K562 (cell line): ENCODE results near the gene ANXA1. TPM values are rescaled to one million over a fixed set of nuclear protein-coding genes. Genes with fewer than 3 reads are reported as not detected.
A peak's percentile ranks its signal among the peaks of the same experiment; 100 is the strongest.

ENCODE experiments used
- ATAC-seq: fragments of 200-7000 bp; cut with Tn5 transposase; 3 replicates; pipeline ENCODE4 v1.9.1; 2020; ENCODE audit warnings: moderate library complexity
- BruUV-seq: library from RNA; stranded (reverse); fragments of 400-500 nt; replicated peaks from 2 replicates; lab custom pipeline; 2021; lab: Mats Ljungman, UMichigan
- CTCF ChIA-PET: fragments of 300-600 bp; formaldehyde crosslinking; extraction: SDS; loops from one replicate; lab custom pipeline; 2021; ENCODE audit warnings: low intra/inter-chr PET ratio; lab: Yijun Ruan, JAX
- POLR2A ChIA-PET: fragments of 300-600, 350-650 bp; sonication (Branson Sonifier 250); formaldehyde crosslinking; extraction: SDS; loops from one replicate; lab custom pipeline; 2021; ENCODE audit warnings: antibody characterized with exemption, inconsistent platforms; lab: Yijun Ruan, JAX
- DNase-seq, 4 experiments: peaks; one replicate each; pipeline versions ENCODE4 v3.0.0 to v3.0.0-alpha.2; 2011 to 2018; ENCODE audit warnings: low spot score in 3 of 4, mixed read lengths in 3 of 4; ENCODE audit errors: extremely low read depth in 1 of 4
- FAIRE-seq: peaks from 2 replicates; lab custom pipeline; 2011; peaks lifted over from hg19 to GRCh38; lab: Jason Lieb, UNC
- H2AFZ ChIP-seq: 2 replicates; pipeline ENCODE4 v1.6.0; 2011; ENCODE audit warnings: low read depth, low read length, control low read depth, inconsistent platforms
- H3K27ac ChIP-seq: fragments of 200-600 bp; 3 replicates; pipeline ENCODE4 v1.8.0; 2011; ENCODE audit warnings: low read depth, mild to moderate bottlenecking, control low read depth, inconsistent platforms, low read length, moderate library complexity, mixed read lengths; ENCODE audit errors: extremely low read depth
- H3K27me3 ChIP-seq, 2 experiments: fragments of 300-600 bp in 1 of 2; 2 replicates in 1 of 2; 3 replicates in 1 of 2; pipeline versions ENCODE4 v1.6.0 to v1.8.0; 2011; ENCODE audit warnings: inconsistent platforms in 2 of 2, low read length in 2 of 2, mild to moderate bottlenecking in 1 of 2, mixed read lengths in 1 of 2, moderate library complexity in 1 of 2; ENCODE audit not compliant: control insufficient read depth in 2 of 2, insufficient read depth in 2 of 2
- H3K36me3 ChIP-seq: fragments of 300-600 bp; 3 replicates; pipeline ENCODE4 v1.8.0; 2011; ENCODE audit warnings: mild to moderate bottlenecking, low read length, inconsistent platforms; ENCODE audit not compliant: control insufficient read depth, insufficient read depth
- H3K4me1 ChIP-seq, 2 experiments: fragments of 200-600 bp in 1 of 2; replicated peaks in 1 of 2; 2 replicates in 1 of 2; 3 replicates in 1 of 2; pipeline versions ENCODE4 v1.5.1 to v1.8.0; 2011; ENCODE audit warnings: inconsistent platforms in 2 of 2, low read length in 2 of 2, mild to moderate bottlenecking in 1 of 2, mixed read lengths in 1 of 2, moderate library complexity in 1 of 2; ENCODE audit not compliant: control insufficient read depth in 2 of 2, insufficient read depth in 2 of 2
- H3K4me2 ChIP-seq: 2 replicates; pipeline ENCODE4 v1.6.1; 2011; ENCODE audit warnings: low read length, control low read depth, inconsistent platforms, mixed read lengths; ENCODE audit not compliant: insufficient read depth
- H3K4me3 ChIP-seq: fragments of 200-600 bp; sonication (generic), shearing (Covaris generic); 2 replicates; pipeline ENCODE4 v1.5.1; 2016; ENCODE audit warnings: control low read depth, inconsistent platforms
- H3K79me2 ChIP-seq: fragments of 200-600 bp; 3 replicates; pipeline ENCODE4 v1.8.0; 2011; ENCODE audit warnings: low read length, inconsistent platforms; ENCODE audit not compliant: control insufficient read depth, insufficient read depth
- H3K9ac ChIP-seq, 2 experiments: 2 replicates each; pipeline versions ENCODE4 v1.6.0 to v1.6.1; 2011; ENCODE audit warnings: low read depth in 2 of 2, low read length in 2 of 2, control low read depth in 1 of 2, inconsistent platforms in 1 of 2, mild to moderate bottlenecking in 1 of 2, mixed read lengths in 1 of 2; ENCODE audit not compliant: insufficient read depth in 1 of 2
- H3K9me1 ChIP-seq: one replicate; pipeline ENCODE4 v1.6.0; 2011; ENCODE audit warnings: inconsistent platforms, mild to moderate bottlenecking, low read length, moderate library complexity; ENCODE audit not compliant: control insufficient read depth, insufficient read depth
- H3K9me3 ChIP-seq: replicated peaks from 2 replicates; pipeline ENCODE4 v1.5.1; 2011; ENCODE audit warnings: low read depth, low read length, inconsistent platforms; ENCODE audit not compliant: control insufficient read depth, insufficient read depth
- H4K20me1 ChIP-seq: replicated peaks from 2 replicates; pipeline ENCODE4 v1.6.1; 2011; ENCODE audit warnings: low read length, inconsistent platforms, mixed read lengths; ENCODE audit not compliant: control insufficient read depth, insufficient read depth
- CREM ChIP-seq: IDR thresholded peaks from 2 replicates; pipeline ENCODE4 v1.6.1; 2014; ENCODE audit warnings: antibody characterized with exemption, low read depth
- FOSL1 ChIP-seq: fragments of 200-800 bp; sonication (Bioruptor generic); conservative IDR thresholded peaks from 2 replicates; pipeline ENCODE4 v1.6.1; 2016; ENCODE audit warnings: missing genetic modification characterization, missing compliant biosample characterization
- FOXP4 ChIP-seq: sonication (generic); formaldehyde crosslinking; IDR thresholded peaks from 2 replicates; pipeline ENCODE4 v1.8.0; 2022; ENCODE audit warnings: mild to moderate bottlenecking, missing genetic modification reagents, borderline replicate concordance
- POLR2B ChIP-seq: fragments of 450-650 bp; IDR thresholded peaks from 2 replicates; pipeline ENCODE4 v1.6.1; 2018; ENCODE audit warnings: low read depth; ENCODE audit not compliant: partially characterized antibody
- POLR2G ChIP-seq: fragments of 200-400 bp; formaldehyde crosslinking; IDR thresholded peaks from 2 replicates; pipeline ENCODE4 v1.6.1; 2017; ENCODE audit warnings: low read depth, mild to moderate bottlenecking, antibody characterized with exemption, low read length, moderate library complexity
- RBFOX2 ChIP-seq: fragments of 200-400 bp; formaldehyde crosslinking; IDR thresholded peaks from 2 replicates; pipeline ENCODE4 v1.6.1; 2017; ENCODE audit warnings: low read depth, mild to moderate bottlenecking, low read length, moderate library complexity
- RBM39 ChIP-seq: fragments of 200-400 bp; formaldehyde crosslinking; optimal IDR thresholded peaks from 2 replicates; pipeline ENCODE3; 2018; ENCODE audit warnings: low read depth, low read length
- ZNF263 ChIP-seq: sonication (generic); formaldehyde crosslinking; IDR thresholded peaks from 2 replicates; pipeline ENCODE4 v1.8.0; 2022; ENCODE audit warnings: mild to moderate bottlenecking, missing genetic modification reagents, borderline replicate concordance
- ZNF318 ChIP-seq, 2 experiments: fragments of 450-650 bp; IDR thresholded peaks; 2 replicates each; pipeline ENCODE4 v1.6.1; 2016; ENCODE audit warnings: mild to moderate bottlenecking in 2 of 2, borderline replicate concordance in 1 of 2, low read depth in 1 of 2, moderate library complexity in 1 of 2
- ZNF830 ChIP-seq: fragments of 250-450 bp; sonication (Bioruptor Pico); IDR thresholded peaks from 2 replicates; pipeline ENCODE4 v1.5.0; 2021; ENCODE audit warnings: mild to moderate bottlenecking
- WGBS: fragments of 100-300 bp; shearing (Covaris generic); methylation state at CpG from one replicate; pipeline ENCODE4 v1.1.6; 2016; ENCODE audit warnings: low coverage, mixed read lengths; ENCODE audit not compliant: insufficient coverage; ENCODE audit errors: missing lambda C conversion rate; 5-methylcytosine and 5-hydroxymethylcytosine counted together
- in situ Hi-C: fragments of 300-500 bp; cut with MboI; formaldehyde crosslinking; loops from 4 replicates; pipeline ENCODE4 v1.15.0; 2018; ENCODE audit warnings: inconsistent platforms, mixed read lengths
- intact Hi-C: fragments of 100-400 bp; cut with micrococcal nuclease; formaldehyde crosslinking; loops from 2 replicates; pipeline ENCODE4 v1.14.2; 2022
- polyA plus RNA-seq, 8 experiments: library from polyadenylated mRNA; depleted of rRNA in 4 of 8; stranded (reverse) in 5 of 8; unstranded in 3 of 8; fragments of >200 nt; fragmentation: Nextera tagmentation in 2 of 8; fragmentation: Illumina TruSeq in 1 of 8; extraction: Ambion mirVana in 2 of 8; extraction: Trizol in 1 of 8; gene quantifications; 2 replicates each; pipeline versions ENCODE4 v1.2.1 to v1.2.3, GENCODE V29; 2011 to 2014; ENCODE audit warnings: inconsistent platforms in 1 of 8, missing spikeins in 1 of 8
- total RNA-seq, 7 experiments: library from RNA; depleted of rRNA in 6 of 7; stranded (reverse); fragments of >200 nt in 6 of 7; fragmentation: Illumina TruSeq in 2 of 7; extraction: Trizol in 2 of 7; gene quantifications; 2 replicates each; pipeline versions ENCODE4 v1.2.1 to v1.2.3, GENCODE V29; 2011 to 2021; ENCODE audit warnings: low replicate concordance in 1 of 7

The ANXA1 gene
- total and polyA plus RNA-seq, 9 of the 15 experiments (the other 6 are each of a cell fraction or from before 2014, with no cell fraction given) = 406 to 1,298 (median 620) TPM

GRCh38 chr9:73155968-73156864 is 4.6 kb downstream of the ANXA1 start:
- no TSS peak for BruUV-seq
- Histone ChIP-seq H3K27ac (peak overlapping the region; percentile 18; the same call in 1 of the 3 replicates), H3K79me2 (peaks cover 69% of the 10 kb centered on the region), H3K27me3 (no peaks in the 10 kb centered on the region), H3K9me1 (no peaks in the 10 kb centered on the region), H3K9ac (peak overlapping the region in 1 of 2 experiments; percentile 28; a peak in 1 of 4 replicates), H3K4me2 (0 out of 2 replicates have a peak overlapping the region, but pooled peaks have one; percentile 12), H3K9me3 (no peaks in the 10 kb centered on the region), H3K36me3 (peaks cover 68% of the 10 kb centered on the region), H4K20me1 (no peaks in the 10 kb centered on the region; the same call in 1 of the 2 replicates), H2AFZ (no peak overlapping the region), H3K4me3 (no peak overlapping the region), H3K4me1 (peaks cover 0 to 9% of the 10 kb centered on the region in 2 experiments; a peak in 2 of 5 replicates)
- intact Hi-C loops = loop anchor here (2.0 kb wide), 1 partner anchor 49 kb away; no protein-coding TSS in a partner anchor
- FAIRE-seq (no peak), DNase-seq (no peak), ATAC-seq (no peak)
- ChIA-PET CTCF (no interaction called here), POLR2A (interaction anchor here (0.9 to 1.6 kb wide), 4 partner anchors 10 to 49 kb away, joined by 3 to 4 read pairs (median 3); no protein-coding TSS in a partner anchor)
- TF ChIP-seq ZNF318 (IDR thresholded peaks at IDR 0.05; ENCODE audit: borderline replicate concordance in 1 of 2, low read depth in 1 of 2) (no peak), FOXP4 (no peak), RBFOX2 (peak; percentile 62), RBM39 (no peak), POLR2B (peak; percentile 44), POLR2G (peak; percentile 34; the same call in 1 of the 2 replicates), ZNF830 (CRISPR knock-in tag) (no peak), ZNF263 (CRISPR knock-in tag) (no peak), FOSL1 (tag) (no peak), CREM (no peak)
- 49% methylated on average over 4 of the region's 4 CpGs for WGBS
- in situ Hi-C loops = no loop called here
